Measurements from ENCODE around the gene IGF2BP2.

Gene IGF2BP2

DNA sequence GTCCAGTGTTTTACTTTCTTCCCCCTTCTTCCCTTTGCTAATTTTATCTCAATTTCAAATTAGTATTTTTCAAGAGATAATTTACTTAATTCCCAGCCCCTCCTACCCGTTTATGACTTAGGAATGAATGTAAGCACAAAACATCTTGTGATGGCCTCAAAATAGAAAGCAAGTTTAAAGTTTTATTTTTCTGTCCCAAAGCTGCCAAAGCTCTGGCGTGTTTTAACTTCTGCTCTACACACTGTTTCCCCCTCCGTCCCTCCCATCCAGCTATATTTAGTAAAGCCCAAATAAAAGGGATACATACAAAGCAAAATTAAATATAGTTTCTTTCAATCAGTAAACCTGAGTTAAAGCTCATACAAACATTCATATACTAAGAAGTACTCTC is 59.9 kb downstream of the IGF2BP2 start:
- no peak for DNase-seq (ENCODE audit: low spot score)

DNA sequence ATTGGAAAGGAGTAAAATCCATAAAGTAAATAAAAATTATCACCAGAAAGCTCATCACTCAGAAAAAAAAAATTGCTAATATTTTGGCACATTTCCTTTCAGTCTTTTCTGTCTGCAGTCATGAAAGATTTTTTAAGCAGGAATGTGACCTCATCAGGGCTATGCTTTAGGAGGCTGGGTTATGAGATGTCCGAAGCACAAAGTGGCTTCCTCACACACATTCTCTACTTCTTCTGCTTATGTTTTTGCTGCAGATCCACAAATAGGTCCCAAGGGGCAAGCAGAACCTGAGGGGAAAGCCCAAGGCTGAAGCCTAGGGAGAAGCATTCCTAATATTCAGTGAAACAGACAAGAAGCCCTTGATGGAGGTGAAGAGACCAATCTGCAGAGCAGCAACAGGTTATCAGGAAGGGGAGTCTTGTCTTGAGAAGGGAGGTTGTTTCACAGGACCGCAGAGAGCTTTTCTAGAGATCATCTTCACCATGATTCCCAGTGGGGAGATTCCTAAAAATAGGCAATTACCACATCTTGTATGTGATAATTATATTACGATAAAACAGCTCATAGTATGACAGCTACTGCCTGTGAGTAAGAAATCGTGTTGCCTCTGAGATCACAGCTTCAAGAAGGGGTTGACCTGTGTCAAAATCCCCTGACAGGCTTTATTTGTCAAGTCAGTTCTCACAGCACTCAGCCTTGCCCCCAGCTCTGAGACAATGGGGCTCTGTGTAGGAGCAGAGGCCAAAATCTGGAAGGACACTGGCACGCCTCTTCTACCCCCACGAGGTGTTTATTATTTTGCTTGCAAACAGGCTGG is 60.5 kb downstream of the IGF2BP2 start:
- DNase-seq (ENCODE audit: low spot score), result no peak

DNA sequence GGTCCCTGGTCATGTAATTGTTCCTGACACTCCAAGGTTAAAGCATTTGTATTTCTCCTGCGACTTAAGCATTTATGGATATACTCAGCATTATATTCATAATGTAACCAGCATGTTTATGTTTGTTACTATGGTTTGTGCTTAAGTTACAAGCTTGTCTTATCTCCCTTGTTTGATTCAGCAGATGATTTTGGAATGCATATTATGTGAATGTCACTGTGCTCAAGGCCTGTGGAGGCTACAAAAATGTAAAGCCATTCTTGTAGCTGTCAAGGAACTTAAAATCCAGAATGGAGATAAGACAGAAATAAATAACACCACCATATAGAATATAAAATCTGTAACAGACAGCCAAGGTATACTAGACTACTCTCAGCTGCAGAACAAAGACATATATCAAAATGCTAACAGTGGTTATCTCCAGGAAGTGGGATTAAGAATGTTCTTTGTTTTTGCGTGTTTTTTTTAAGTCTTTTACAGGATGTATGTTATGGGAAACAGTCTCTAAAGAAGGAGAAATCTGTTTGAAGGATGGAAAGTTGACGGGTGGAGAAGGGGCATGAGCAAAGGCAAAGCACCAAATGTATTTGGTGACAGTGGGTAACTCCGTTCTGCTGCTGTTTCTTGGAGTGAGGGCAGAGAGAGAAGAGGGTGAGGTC is 61.4 kb downstream of the IGF2BP2 start:
- DNase-seq (ENCODE audit: low spot score), result no peak

DNA sequence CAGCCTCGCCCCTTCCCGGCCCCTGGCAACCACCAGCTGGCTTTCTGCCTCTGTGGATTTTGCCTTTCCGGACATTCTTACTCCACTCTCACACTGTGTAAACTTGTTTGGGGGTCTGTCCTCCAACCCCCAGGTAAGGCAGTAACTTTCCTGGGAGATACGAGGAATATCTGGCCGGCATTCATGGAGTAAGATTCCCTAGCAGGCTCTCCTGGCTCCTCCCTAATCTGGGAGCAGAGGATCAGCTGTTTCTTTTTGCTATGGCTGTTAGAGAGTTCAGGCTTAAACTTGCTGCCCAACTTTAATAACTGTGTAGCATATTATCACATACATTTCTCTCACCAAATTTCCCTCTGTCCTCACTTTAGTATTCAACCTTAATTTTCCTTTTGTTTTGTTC is 64.3 kb downstream of the IGF2BP2 start:
- DNase-seq (ENCODE audit: low spot score), result no peak

DNA sequence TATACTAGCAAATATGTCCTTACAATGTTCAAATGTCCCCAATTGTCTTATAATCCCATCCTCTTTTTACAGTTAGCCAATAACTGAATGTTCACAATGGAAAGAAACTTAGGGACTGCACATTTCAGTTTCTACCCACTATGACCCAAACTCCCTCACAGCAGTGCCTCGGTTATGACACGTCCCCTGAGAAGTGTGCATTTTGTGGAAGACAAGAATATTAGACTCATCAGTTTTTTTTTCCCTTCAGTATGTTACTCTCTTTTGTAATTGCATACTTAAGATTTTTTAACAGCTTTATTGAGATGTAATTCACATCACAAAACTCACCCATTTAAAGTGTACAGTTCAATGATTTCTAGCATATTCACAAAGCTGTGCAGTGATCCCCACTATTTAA is 64.8 kb downstream of the IGF2BP2 start:
- DNase-seq (ENCODE audit: low spot score), result no peak

DNA sequence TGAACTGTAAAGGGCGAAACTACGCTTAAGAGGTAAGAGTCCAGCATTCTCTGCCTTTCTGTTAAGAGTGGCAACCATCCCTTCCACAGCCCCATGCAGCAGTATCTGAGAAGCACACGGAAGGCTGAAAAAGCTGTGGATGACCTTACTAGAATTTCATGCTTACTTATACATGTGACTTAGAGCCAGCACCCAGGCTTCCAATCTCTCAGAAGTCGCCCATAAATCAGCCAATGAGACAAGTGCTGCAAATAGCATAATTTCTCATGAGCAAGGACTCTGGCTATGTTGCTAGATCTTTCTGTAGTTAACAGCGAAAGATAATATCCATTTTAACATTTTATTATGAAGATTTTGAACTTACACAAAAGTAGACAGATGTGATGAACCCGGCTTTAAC is 65.3 kb downstream of the IGF2BP2 start:
- DNase-seq (ENCODE audit: low spot score), result no peak

DNA sequence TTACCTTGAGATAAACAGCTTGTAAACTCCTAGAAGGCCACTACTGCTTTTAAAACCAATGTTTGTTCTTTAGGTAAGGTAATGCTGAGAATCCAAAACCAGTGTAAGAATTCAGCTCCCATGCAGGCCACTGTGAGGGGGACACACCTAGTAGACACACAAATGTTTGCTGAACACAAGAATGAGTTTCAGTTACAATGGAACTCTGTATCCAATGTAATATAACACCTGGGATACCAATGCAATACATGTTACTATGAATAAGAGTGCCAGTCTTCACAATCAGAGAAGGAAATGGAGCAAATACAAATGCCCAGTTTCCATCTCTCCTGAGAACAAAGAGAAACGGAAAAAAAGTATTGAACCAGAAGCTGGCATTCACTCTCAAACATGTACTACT is 65.9 kb downstream of the IGF2BP2 start:
- no peak for DNase-seq (ENCODE audit: low spot score)

DNA sequence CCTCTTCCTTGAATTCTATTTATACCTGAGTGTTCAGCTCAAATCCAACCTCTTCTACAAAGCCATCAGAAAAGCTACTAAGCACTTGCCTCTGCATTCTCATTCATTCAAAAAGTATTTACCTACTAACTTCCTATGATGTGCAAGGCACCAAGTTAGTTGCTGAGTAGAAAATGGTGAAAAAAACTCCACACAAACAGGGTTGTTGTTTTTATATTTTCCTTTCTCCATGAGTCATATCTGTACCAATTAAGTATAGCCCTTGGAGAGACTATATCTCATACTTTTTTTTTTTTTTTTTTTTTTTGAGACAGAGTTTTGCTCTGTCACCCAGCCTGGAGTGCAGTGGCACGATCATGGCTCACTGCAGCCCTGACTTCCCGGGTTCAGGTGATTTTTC is 67.7 kb downstream of the IGF2BP2 start:
- no peak for DNase-seq (ENCODE audit: low spot score)

DNA sequence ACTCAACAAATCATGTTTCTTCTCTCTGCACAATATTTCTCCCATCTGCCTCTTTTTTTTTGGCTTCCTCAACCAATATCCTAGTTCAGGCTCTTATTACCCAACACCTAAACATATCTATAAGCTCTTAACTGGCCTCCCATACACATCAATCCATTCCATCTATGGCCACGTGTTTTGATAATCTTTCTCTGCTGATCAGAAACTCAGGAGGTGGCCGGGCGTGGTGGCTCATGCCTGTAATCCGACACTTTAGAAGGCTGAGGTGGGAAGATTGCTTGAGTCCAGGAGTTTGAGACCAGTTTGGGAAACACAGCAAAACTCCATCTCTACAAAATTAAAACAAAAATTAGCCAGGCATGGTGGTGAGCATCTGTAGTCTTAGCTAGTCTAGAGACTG is 68.4 kb downstream of the IGF2BP2 start:
- no peak for DNase-seq (ENCODE audit: low spot score)

DNA sequence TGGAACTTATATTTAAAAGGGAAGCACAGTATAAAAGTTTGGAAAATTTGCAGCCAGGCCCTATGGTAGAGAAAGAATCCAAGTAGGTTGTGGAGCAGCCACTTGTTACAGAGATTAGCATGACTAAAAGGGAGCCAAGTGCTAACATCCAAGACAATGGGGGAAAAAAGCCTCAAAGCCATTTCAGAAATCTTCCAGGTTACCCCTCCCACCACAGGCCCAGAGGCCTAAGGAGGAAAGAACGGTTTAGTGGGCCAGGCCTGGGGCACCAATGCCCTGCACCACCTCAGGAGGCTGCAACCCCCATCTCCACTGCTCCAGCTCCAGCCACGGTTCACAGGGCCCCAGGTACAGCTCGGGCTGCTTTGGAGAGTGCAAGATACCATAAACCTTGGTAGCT is 69.9 kb downstream of the IGF2BP2 start:
- DNase-seq (ENCODE audit: low spot score), result no peak

DNA sequence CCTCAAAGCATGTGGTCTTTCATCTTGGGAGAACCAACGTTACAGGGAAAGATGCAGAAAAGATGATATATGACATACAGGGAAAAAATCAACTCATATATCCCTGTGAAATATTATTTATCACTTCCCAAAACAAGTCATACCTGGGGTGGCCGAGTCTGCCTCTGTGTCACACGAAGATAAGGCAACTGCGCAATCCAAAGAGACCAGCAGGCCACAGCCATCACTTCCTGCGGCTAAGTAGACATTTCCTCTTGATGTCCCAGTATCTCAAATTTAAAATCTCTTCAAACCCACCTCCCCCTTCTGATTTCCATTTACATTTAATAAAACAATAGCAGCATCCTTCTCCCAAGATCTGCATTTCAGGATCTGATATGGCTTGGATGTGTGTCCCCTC is 71.5 kb downstream of the IGF2BP2 start:
- no peak for DNase-seq (ENCODE audit: low spot score)

DNA sequence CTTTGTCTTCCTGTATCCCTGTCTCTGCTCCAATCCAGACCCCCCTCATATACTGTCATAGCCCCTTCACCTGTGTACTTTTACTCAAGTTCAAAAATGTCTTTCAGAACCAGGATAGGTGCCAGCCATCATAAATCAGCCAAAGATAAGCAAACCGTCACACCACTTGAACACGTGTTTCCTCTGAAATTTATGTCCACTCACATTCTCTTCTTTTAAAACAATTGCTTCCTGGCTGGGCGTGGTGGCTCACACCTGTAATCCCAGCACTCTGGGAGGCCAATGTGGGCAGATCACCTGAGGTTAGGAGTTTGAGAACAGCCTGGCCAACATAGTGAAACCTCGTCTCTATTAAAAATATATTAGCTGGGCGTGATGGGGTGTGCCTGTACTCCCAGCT is 74.1 kb downstream of the IGF2BP2 start:
- no peak for DNase-seq (ENCODE audit: low spot score)

DNA sequence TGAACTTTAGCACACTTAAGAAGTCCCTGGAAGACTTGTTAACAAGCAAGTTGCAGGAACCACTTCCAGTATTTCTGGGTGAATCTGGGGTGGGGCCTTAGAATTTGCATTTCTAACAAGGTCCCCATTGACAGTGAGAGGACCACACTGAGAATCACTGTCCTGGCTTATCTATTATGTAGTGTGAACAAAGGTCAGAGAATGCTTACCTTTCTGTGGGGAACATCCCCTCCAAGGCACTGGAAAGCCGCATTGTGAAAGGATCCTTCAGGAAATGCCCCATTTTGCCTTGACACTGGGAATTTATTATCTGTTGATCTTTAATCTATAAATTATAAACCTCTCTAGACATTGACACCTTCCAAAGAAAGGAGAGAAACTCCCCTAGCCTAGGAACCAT is 74.8 kb downstream of the IGF2BP2 start:
- DNase-seq (ENCODE audit: low spot score), result no peak

DNA sequence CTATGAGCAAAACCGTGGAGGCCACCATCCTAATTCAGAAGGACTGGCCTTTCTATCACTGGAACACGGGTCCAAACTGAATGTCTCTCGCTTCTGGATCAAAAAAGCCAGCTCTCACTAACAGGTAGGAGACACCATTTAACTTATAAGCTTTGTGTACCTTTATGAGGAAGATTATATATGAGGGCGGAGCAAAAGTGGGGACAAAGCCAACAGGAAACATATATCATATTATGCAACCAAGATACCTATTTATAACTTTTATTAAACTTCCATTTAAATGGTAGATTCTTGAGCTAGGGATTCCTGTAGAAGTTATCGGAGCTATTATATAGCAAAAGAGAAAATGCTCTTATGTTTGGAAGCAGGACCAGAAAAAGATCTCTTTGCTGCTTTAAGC is 78.4 kb downstream of the IGF2BP2 start:
- DNase-seq (ENCODE audit: low spot score), result no peak

DNA sequence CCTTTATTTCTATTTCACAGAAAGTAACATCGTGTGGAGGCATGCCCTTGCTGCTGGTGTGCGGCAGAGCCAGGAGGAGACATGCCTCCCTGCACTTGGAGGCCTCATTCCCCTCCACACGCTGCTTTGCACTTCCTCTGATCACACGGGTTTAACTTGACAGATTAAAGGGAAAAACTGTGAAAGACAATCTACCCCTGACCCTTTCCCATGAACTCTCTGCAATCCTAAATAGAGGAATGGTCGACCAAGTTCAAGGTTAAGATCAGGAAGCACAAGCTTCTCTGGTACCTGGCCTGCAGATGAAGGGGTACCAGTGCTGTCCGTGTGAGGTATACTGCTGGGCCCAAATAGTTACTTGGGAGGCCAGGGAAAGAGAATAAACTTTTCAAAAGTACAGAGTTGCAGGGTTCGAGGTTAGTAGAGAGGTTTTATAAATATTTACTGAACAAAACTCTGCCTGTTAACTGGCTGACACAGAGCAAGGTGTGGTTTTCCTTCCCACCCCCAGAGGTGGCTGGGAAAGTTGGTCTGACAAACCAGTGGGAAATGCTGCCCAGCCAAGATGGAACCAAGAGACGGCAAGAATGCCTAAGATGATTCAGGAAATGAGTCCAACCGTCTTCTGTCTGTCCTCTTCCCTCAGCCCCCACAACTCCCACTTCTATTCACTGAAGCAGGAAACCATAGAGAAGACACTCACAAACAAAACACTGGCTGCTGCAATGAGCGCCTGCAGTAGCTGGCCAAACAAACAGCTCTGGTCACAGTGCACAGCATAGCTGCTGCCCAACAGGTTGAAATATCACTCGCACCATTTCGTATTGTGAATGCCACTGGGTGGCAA is 79.6 kb downstream of the IGF2BP2 start:
- DNase-seq (ENCODE audit: low spot score), result no peak

DNA sequence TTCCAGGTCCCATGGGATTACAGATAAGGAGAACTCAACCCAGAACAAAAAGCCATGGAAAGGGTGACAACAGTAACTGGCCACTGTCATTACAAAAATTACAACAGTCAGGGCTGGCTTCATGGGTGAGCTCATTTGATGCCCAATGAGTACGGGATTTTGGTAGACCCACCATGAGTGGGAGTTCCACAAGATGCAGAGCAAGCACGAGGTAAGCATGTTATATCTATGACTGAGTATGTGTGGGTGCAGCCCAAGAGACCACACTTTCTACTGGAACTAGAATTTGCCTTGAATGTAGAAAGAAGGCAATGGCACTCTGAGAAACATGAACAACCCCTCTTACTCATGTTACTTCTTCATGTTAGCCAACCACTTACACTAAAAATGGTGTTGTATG is 83.3 kb downstream of the IGF2BP2 start:
- DNase-seq (ENCODE audit: low spot score), result no peak

DNA sequence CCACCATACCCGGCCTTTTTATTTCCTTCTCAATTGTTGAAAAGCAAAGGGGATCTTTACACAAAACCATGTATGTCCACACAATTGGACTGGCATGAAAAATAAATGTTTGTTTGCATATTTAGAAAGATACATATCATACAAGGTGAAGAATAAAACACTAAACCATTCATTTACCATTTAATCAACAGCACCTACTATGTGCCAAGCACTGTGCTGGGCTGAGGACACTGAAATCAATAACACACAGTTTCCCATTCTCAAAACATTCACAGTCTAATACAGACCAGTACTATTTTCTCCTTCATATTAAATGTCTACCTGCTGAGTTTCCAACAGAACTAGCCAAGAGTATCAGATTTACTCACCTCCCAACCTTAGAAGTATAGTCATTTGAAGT is 84.7 kb downstream of the IGF2BP2 start:
- no peak for DNase-seq (ENCODE audit: low spot score)

DNA sequence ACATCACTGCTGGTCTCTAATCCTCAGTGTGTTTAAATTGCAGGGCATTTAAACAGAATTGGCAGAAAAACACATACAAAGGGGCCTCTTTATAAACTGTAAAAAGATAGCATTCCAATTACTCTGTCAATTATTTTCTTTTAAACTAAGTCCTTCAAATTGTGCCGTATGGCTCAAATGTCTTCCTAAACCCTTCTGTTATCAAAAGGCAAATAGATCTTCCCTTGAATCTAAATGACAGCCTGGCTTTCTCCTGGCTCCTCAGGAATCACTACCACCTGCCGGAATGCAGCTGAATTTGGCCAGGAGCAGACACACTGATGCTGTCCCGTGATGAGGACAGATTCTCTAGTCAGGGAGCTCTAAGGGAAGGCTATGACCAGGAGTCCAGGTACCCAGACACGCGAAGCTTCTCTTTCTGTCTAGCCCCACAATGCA is 85.6 kb downstream of the IGF2BP2 start:
- DNase-seq (ENCODE audit: low spot score), result no peak

DNA sequence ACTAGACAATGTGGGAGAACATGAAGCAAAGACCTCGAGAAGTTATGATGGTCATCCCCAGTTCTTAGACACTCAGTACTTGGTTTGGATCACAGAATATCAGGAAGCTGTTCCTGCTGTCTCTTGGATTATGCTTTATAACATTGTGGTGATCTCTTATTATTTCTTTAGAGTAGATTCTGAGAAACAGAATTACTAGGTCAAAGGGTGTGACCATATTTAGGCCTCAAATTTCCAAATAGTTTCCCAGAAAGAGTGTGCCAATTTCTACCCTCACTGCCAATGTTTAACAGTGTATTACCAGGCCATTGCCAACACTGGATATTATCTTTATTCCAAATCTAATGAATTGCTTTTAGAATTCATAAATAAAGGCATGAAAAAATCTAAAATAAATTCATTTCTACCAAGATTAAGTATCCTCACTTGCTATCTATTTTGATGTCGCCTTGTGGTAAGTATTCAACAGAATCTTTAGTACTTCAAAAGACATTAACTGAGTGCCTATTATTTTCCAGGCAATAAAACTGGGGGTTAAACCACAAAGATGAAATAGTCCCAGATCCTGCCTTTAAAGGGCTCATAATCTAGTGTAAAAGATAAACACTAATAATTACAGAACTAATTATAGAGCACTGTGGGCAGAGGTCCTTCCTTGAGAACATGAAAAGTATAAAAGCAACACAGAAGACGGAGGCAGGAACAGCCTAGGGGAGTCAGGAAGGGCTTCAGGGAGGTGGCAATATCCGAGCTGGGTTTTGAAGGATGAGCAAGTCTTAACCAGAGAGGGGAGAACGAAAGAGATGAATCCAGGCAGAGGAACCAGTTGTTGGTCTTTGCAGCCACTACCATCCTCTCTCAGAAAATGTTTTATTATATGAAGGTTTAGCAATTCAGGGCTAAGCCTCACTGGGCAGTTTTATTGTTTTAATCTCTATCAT is 86.8 kb downstream of the IGF2BP2 start:
- no peak for DNase-seq (ENCODE audit: low spot score)

DNA sequence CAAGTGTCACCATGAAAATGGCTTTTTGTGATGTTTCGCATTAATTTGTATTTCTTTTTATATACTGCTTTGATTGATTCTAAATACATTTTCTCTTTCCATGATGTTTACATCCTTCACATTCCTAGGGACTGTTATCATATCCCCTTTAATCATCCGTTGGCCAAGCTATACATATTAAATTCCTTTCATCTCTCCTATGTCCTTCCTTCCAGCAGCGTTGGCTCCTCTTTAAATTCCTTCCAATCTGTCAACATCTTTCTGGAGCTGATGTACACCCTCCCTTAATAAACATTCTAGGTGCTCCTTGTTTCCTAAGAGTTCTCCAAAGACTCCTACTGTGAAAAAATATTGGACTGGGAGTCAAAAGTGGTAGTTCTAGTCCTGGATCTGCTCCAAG is 87.8 kb downstream of the IGF2BP2 start:
- no peak for DNase-seq (ENCODE audit: low spot score)

DNA sequence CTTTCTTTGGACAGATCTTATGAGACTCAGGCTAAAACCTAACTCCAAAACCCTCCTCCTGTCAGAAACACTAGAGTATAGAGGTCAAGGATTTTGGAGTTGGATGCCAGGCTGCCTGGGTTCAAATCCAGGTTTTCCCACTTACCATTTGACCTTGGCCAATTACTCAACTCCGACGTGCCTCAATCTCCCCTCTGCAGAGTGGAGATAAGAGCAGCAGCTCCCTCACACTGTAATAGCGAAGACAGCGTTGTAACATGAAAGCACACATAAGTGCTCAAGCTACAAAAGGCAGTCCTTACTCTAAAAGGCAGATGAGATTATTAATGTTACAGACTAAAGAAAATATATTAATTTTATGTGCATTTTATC is 90.1 kb downstream of the IGF2BP2 start:
- no peak for DNase-seq (ENCODE audit: low spot score)
